Liver (tissue), 9 donors: ENCODE measurements around the gene SLC25A17. TPM values are rescaled to one million over a fixed set of nuclear protein-coding genes. Genes with fewer than 3 reads are reported as not detected.

Experiments used
- DNase-seq: peaks from one replicate; pipeline ENCODE4 v3.0.0-alpha.2; 2017; ENCODE audit warnings: low spot score
- H3K27ac ChIP-seq, 2 donors: one replicate each; pipeline ENCODE4 v1.7.0; 2013; ENCODE audit warnings: inconsistent platforms in 2 of 2, low read length in 2 of 2, control low read depth in 1 of 2, low read depth in 1 of 2, mild to moderate bottlenecking in 1 of 2
- H3K27me3 ChIP-seq, 4 donors: one replicate each; pipeline versions ENCODE4 v1.6.1 to v1.7.0; 2013; ENCODE audit warnings: low read length in 3 of 4, inconsistent platforms in 1 of 4, mild to moderate bottlenecking in 1 of 4, moderate library complexity in 1 of 4; ENCODE audit not compliant: control insufficient read depth in 4 of 4, insufficient read depth in 4 of 4
- H3K36me3 ChIP-seq, 4 donors: one replicate each; pipeline versions ENCODE4 v1.6.1 to v1.7.0; 2013; ENCODE audit warnings: low read length in 3 of 4, mild to moderate bottlenecking in 3 of 4, low read depth in 1 of 4, moderate library complexity in 1 of 4; ENCODE audit not compliant: control insufficient read depth in 4 of 4, insufficient read depth in 3 of 4
- H3K4me1 ChIP-seq, 4 donors: one replicate each; pipeline versions ENCODE4 v1.6.1 to v1.7.0; 2013; ENCODE audit warnings: low read length in 3 of 4, mild to moderate bottlenecking in 3 of 4, moderate library complexity in 1 of 4; ENCODE audit not compliant: control insufficient read depth in 4 of 4, insufficient read depth in 4 of 4
- H3K4me3 ChIP-seq, 3 donors: one replicate each; pipeline versions ENCODE4 v1.6.1 to v1.7.0; 2013; ENCODE audit warnings: low read length in 3 of 3, control low read depth in 1 of 3, low read depth in 1 of 3, mild to moderate bottlenecking in 1 of 3
- H3K9ac ChIP-seq, 2 donors: one replicate each; pipeline ENCODE4 v1.7.0; 2013; ENCODE audit warnings: low read length in 2 of 2, mild to moderate bottlenecking in 2 of 2, moderate library complexity in 2 of 2, control low read depth in 1 of 2, low read depth in 1 of 2
- H3K9me3 ChIP-seq, 4 donors: one replicate each; pipeline versions ENCODE4 v1.6.1 to v1.7.0; 2013; ENCODE audit warnings: low read length in 3 of 4; ENCODE audit not compliant: control insufficient read depth in 4 of 4
- ATF3 ChIP-seq: IDR thresholded peaks from 2 replicates; pipeline ENCODE4 v1.6.1; 2016; ENCODE audit warnings: antibody characterized with exemption
- EGR1 ChIP-seq, 2 donors: IDR thresholded peaks; 2 replicates each; pipeline ENCODE4 v1.6.1; 2016 to 2018; ENCODE audit warnings: antibody characterized with exemption in 2 of 2, low read depth in 2 of 2
- FOXA1 ChIP-seq: IDR thresholded peaks from 2 replicates; pipeline ENCODE4 v1.6.1; 2016; ENCODE audit warnings: antibody characterized with exemption
- FOXA2 ChIP-seq: IDR thresholded peaks from 2 replicates; pipeline ENCODE4 v1.6.1; 2016; ENCODE audit warnings: antibody characterized with exemption
- HNF4G ChIP-seq: IDR thresholded peaks from 2 replicates; pipeline ENCODE4 v1.6.1; 2016; ENCODE audit warnings: antibody characterized with exemption
- JUND ChIP-seq, 2 donors: IDR thresholded peaks; 2 replicates each; pipeline ENCODE4 v1.6.1; 2016; ENCODE audit warnings: antibody characterized with exemption in 2 of 2
- NR2F2 ChIP-seq: IDR thresholded peaks from 2 replicates; pipeline ENCODE4 v1.6.1; 2016; ENCODE audit warnings: antibody characterized with exemption
- RAD21 ChIP-seq, 2 donors: IDR thresholded peaks; 2 replicates each; pipeline ENCODE4 v1.6.1; 2016; ENCODE audit warnings: antibody characterized with exemption in 2 of 2, mild to moderate bottlenecking in 2 of 2
- REST ChIP-seq: IDR thresholded peaks from 2 replicates; pipeline ENCODE4 v1.6.1; 2016; ENCODE audit warnings: antibody characterized with exemption, mild to moderate bottlenecking
- RXRA ChIP-seq, 2 donors: IDR thresholded peaks; 2 replicates each; pipeline ENCODE4 v1.6.1; 2017 to 2018; ENCODE audit warnings: antibody characterized with exemption in 2 of 2, mild to moderate bottlenecking in 1 of 2
- TAF1 ChIP-seq: conservative IDR thresholded peaks from 2 replicates; pipeline ENCODE4 v1.6.1; 2016; ENCODE audit warnings: antibody characterized with exemption, mild to moderate bottlenecking
- WGBS: extraction: QIAGEN DNeasy Blood & Tissue Kit; methylation state at CpG from one replicate; pipeline ENCODE4 v1.1.7; 2013; 5-methylcytosine and 5-hydroxymethylcytosine counted together
- polyA plus RNA-seq, 2 donors: library from polyadenylated mRNA; stranded (reverse) in 1 of 2; unstranded in 1 of 2; fragments of 200-250 nt in 1 of 2; fragments of >200 nt in 1 of 2; fragmentation: Nextera tagmentation in 1 of 2; extraction: Ambion mirVana in 1 of 2; gene quantifications; one replicate each; pipeline versions ENCODE4 v1.2.1 to v1.2.3, GENCODE V29; 2013 to 2015
- total RNA-seq, 2 donors: library from RNA; depleted of rRNA; stranded (reverse); fragments of >200 nt; gene quantifications; one replicate each; pipeline ENCODE4 v1.2.3, GENCODE V29; 2014
- TF ChIP-seq, protein P1 (sequence below): fragments of 150-350 bp; IDR thresholded peaks from 2 replicates; pipeline ENCODE4 v1.5.1; 2017; ENCODE audit warnings: improper control_type of control experiment, low read depth, low read length; ENCODE audit not compliant: missing input control
- TF ChIP-seq, protein P2 (sequence below): IDR thresholded peaks from 2 replicates; pipeline ENCODE4 v1.6.1; 2016; ENCODE audit warnings: antibody characterized with exemption
- donor health status: healthy.
- donor health status: healthy.
- donor health status: healthy.
- donor health status: healthy.
- donor health status: healthy.

The SLC25A17 gene
- total and polyA plus RNA-seq, 4 donors: 7.3 to 17.5 (median 11.2) TPM

- Histone ChIP-seq H3K27me3 (no peaks in the 10 kb centered on the region), H3K9me3 (no peaks in the 10 kb centered on the region), H3K4me3 (no peak overlapping the region), H3K27ac (no peak overlapping the region), H3K9ac (no peak overlapping the region), H3K36me3 (no peaks in the 10 kb centered on the region), H3K4me1 (peaks cover 0 to 1% (median under 1%) of the 10 kb centered on the region in 4 donors)
- no peak for DNase-seq
- WGBS: 92% methylated on average over 11 of the region's 11 CpGs
- TF ChIP-seq NR2F2 (no peak), RAD21 (IDR thresholded peaks at IDR 0.05) (no peak), FOXA2 (no peak), REST (no peak), TAF1 (no peak), EGR1 (IDR thresholded peaks at IDR 0.05; ENCODE audit: low read depth in 2 of 2) (no peak), FOXA1 (no peak), ATF3 (no peak), HNF4G (no peak), JUND (IDR thresholded peaks at IDR 0.05) (no peak), RXRA (IDR thresholded peaks at IDR 0.05) (no peak)
- TF ChIP-seq, protein P1, sequence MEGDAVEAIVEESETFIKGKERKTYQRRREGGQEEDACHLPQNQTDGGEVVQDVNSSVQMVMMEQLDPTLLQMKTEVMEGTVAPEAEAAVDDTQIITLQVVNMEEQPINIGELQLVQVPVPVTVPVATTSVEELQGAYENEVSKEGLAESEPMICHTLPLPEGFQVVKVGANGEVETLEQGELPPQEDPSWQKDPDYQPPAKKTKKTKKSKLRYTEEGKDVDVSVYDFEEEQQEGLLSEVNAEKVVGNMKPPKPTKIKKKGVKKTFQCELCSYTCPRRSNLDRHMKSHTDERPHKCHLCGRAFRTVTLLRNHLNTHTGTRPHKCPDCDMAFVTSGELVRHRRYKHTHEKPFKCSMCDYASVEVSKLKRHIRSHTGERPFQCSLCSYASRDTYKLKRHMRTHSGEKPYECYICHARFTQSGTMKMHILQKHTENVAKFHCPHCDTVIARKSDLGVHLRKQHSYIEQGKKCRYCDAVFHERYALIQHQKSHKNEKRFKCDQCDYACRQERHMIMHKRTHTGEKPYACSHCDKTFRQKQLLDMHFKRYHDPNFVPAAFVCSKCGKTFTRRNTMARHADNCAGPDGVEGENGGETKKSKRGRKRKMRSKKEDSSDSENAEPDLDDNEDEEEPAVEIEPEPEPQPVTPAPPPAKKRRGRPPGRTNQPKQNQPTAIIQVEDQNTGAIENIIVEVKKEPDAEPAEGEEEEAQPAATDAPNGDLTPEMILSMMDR: no peak
- TF ChIP-seq, protein P2, sequence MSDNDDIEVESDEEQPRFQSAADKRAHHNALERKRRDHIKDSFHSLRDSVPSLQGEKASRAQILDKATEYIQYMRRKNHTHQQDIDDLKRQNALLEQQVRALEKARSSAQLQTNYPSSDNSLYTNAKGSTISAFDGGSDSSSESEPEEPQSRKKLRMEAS: no peak
Measured at GRCh38 chr22:40727070-40727963, 91.8 kb downstream of the SLC25A17 start.

- Histone ChIP-seq H3K27me3 (no peaks in the 10 kb centered on the region), H3K4me3 (no peak overlapping the region), H3K9me3 (no peaks in the 10 kb centered on the region), H3K4me1 (peaks cover 0 to 1% (median 0%) of the 10 kb centered on the region in 4 donors), H3K9ac (no peak overlapping the region), H3K36me3 (no peaks in the 10 kb centered on the region), H3K27ac (no peak overlapping the region)
- peak; percentile 11 to 53 for TF ChIP-seq RAD21 (IDR thresholded peaks at IDR 0.05)
- TF ChIP-seq, protein P2: no peak
- DNase-seq: no peak
- WGBS: 45% methylated on average over 4 of the region's 4 CpGs
Measured at GRCh38 chr22:40726514-40726913, 92.6 kb downstream of the SLC25A17 start.
